ENCODE results near the gene TACR1. TPM values are rescaled to one million over a fixed set of nuclear protein-coding genes. Genes with fewer than 3 reads are reported as not detected.

The TACR1 gene
- total RNA-seq, 4 donors from 2014 or later = 0.37 to 6.7 (median 5.2) TPM

GRCh38 chr2:75090770-75091515 lies 108.4 kb downstream of the TACR1 start:
- no peak for TF ChIP-seq CTCF (IDR thresholded peaks at IDR 0.05)
- ATAC-seq (ENCODE audit: low FRiP score) (no peak), DNase-seq (ENCODE audit: low spot score) (no peak)

- DNase-seq (ENCODE audit: low spot score) (no peak), ATAC-seq (ENCODE audit: low FRiP score) (no peak)
- TF ChIP-seq CTCF (IDR thresholded peaks at IDR 0.05) = no peak
Measured at GRCh38 chr2:75089471-75089870, 109.8 kb downstream of the TACR1 start.

DNA sequence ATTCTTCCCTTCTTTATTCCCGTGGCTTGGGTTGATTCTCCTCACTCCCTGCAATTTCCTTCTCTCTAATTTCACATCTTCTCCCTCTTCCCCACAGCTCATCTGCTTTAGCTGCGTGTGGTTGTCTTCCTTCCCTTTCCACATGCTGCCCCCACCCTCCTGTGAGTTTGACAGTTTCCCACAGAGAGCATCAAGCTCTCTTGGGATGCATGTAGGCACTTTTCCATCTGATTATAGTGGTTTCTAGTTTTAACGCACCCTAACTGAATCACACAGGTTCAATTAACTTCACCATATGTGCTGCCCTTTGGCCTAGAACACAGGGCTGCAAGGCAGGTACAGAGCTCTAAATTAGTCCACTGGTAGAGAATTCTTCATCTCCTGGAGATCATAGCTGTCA lies 110.5 kb downstream of the TACR1 start:
- DNase-seq (ENCODE audit: low spot score) (no peak), ATAC-seq (ENCODE audit: low FRiP score) (no peak)
- TF ChIP-seq CTCF (IDR thresholded peaks at IDR 0.05) = no peak

DNA sequence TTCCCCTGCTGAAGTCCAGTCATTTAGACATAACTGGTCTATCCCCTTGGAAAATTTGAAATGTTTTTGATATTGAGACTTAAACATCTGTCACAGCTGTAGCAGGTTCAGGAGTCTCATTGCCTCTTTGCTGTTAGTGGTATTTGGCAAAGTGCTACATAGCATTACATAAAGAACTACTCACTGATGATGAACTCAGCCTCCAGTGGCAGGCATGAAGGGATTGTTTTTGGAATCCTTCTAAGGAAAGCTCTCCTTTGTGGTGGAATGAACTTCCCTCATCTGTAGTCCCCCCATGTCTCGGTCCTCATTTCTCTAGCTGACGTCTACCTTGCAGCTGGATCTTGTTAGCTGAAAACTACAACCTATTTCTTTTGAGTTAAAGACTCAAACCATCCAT lies 111.6 kb downstream of the TACR1 start:
- DNase-seq (ENCODE audit: low spot score) (no peak), ATAC-seq (ENCODE audit: low FRiP score) (no peak)
- no peak for TF ChIP-seq CTCF (IDR thresholded peaks at IDR 0.05)

DNA sequence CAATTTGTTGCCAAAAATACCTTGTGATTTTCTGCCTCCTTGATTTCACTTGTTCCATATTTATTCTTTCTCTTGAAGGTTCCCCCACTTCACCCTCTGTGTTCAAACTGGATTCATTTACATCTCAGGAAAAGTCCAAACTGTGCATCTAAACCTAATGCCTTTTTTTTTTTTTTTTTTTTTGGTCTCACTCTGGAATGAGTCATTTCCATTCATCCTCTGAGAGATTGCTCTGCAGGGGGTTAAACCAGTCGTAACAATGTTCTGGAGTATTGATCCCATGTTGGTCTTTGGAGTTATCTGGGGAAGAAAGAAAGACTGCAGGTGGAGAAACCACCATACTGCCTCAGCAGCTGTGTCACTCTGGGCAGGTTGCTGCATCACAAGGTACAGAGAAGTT lies 119.7 kb downstream of the TACR1 start:
- DNase-seq (ENCODE audit: low spot score) = no peak
- no peak for ATAC-seq (ENCODE audit: low FRiP score)

DNA sequence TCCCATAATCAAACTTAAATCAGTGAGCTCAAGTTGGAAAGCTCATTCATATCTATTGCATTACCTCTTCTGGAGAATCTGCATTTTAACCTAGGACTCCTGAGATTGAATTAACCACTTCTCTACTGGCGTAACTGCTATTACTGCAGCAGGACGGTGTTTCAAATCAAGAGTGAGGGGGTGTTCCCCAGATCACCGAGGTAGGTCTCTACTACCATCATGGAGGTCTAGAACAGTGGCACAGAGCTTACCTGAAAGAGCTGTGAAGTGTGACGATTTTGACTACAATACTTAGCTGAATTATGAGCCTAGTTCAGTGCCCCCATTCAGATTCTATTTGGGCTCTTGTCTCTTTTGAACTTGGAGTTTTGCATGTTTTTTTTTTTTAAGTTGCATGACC lies 121.4 kb downstream of the TACR1 start:
- ATAC-seq (ENCODE audit: low FRiP score) (no peak), DNase-seq (ENCODE audit: low spot score) (no peak)
- TF ChIP-seq CTCF (IDR thresholded peaks at IDR 0.05) = no peak

More for the DNA sequence above, 119.7 kb downstream of the TACR1 start:
- no peak for TF ChIP-seq CTCF (IDR thresholded peaks at IDR 0.05)

DNA sequence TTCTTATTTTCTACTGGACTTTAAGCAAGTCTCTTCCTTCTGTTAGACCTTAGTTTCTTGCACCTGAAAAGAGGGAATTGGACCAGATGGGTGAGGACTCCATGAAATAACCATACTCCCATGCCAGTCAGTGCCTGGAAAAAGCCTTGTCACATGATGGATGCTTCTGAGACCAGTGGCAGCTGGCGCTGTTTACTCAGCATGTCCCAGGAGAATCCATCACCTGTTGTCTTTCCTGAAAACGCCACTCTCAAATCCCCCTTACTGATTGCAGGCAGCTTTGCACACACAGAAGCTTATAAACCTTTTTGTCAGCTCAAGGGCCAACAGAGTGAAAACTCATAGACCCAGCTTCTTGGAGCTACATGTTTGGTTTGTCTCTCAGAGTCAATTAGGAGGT lies 123.2 kb downstream of the TACR1 start:
- no peak for TF ChIP-seq CTCF (IDR thresholded peaks at IDR 0.05)
- ATAC-seq (ENCODE audit: low FRiP score) = no peak
- DNase-seq (ENCODE audit: low spot score) = no peak

Measured in omental fat pad (tissue), 4 donors.